HG03175 (cell line): Measurements from ENCODE around the gene TAS2R30.
"Not testable (repeated sequence)": the region's sequence is repeated elsewhere in the genome, so short reads cannot be mapped to it uniquely, and the experiment has no call there.

Source experiments
- ATAC-seq: cut with Tn5 transposase; IDR thresholded peaks from one replicate; pipeline ENCODE4 v1.9.1; 2021; ENCODE audit warnings: mild to moderate bottlenecking, moderate library complexity; ENCODE audit not compliant: unreplicated experiment

TAS2R30 gene

DNA sequence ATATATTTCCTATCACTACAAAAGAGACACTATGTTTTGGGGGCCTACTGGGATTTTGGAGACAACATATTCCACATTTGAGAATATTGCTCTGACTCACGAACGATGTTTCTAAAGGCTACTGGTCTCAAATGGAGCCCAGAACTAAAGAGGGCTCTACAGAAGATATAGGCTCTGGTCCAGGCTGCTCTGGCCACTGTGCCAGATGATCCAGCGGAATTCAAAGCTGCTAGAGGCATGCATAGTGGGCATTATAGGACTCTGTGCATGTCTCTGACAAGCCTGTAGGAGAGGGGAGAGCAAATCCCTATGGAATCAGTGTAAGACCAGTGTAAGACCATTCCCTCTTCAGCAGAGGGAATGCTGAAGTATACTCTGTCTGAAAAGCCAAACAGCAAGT is 4.1 kb downstream of the TAS2R30 start:
- ATAC-seq = no peak

DNA sequence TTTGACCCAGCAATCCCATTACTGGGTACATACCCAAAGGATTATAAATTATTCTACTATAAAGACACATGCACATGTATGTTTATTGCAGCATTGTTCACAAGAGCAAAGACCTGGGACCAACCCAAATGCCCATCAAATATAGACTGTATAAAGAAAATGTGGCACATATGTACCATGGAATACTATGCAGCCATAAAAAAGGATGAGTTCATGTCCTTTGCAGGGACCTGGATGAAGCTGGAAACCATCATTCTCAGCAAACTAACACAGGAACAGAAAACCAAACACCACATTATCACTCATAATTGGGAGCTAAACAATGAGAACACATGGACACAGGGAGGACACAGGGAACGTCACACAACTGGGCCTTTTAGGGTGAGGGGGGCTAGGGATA is 20.3 kb downstream of the TAS2R30 start:
- ATAC-seq = not testable (repeated sequence)

GRCh38 chr12:11111213-11111612 is 23.2 kb downstream of the TAS2R30 start:
- ATAC-seq = not testable (repeated sequence)

DNA sequence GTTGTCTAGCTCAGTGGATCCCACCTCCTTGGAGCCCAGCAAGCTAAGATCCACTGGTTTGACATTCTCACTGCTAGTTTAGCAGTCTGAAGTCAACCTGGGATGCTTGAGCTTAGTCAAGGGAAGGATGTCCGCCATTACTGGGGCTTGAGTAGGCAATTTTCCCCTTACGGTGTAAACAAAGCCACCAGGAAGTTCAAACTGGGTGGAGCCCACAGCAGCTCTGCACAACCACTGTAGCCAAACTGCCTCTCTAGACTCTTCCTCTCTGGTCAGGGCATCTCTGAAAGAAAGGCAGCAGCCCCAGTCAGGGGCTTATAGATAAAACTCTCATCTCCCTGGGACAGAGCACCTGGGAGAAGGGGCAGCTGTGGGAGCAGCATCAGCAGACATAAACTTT is 25.6 kb downstream of the TAS2R30 start:
- ATAC-seq = no peak

DNA sequence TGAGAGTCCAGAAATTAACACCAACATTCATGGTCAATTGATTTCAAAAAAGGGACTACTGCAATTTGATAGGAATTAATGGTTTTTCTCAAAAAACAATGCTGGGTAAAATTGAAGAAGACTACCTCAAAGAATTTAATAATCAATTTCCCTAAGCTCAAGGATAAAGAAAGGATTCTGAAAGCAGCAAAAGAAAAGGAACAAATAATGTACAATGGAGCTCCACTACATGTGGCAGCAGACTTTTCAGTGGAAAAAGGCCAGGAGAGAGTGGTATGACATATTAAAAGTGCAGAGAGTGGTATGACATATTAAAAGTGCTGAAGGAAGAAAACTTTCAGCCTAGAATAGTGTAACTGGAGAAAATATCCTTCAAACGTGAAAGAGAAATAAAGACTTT is 26.7 kb downstream of the TAS2R30 start:
- ATAC-seq = no peak

DNA sequence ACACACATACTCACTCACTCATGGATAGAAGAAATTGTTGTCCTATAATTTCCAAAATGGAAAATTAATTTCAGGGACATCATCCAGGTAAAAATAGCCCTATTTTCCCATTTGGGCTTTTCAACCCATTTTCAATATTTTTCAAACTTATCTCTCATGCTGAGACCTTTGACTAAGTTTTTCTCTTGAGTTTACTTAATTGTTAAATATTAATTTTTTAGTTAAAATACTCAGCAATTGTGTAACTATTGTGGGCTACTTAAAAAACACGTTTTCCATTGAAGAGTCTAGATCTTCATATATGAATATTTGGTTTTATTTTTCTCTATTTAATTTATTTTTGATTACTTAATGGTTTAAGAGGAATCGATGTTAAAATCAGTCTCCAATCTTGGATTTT is 28.2 kb downstream of the TAS2R30 start:
- no peak for ATAC-seq

- ATAC-seq = no peak
Measured at GRCh38 chr12:11105546-11105945, 28.9 kb downstream of the TAS2R30 start.

GRCh38 chr12:11094910-11095309 is 39.5 kb downstream of the TAS2R30 start:
- not testable (repeated sequence) for ATAC-seq

DNA sequence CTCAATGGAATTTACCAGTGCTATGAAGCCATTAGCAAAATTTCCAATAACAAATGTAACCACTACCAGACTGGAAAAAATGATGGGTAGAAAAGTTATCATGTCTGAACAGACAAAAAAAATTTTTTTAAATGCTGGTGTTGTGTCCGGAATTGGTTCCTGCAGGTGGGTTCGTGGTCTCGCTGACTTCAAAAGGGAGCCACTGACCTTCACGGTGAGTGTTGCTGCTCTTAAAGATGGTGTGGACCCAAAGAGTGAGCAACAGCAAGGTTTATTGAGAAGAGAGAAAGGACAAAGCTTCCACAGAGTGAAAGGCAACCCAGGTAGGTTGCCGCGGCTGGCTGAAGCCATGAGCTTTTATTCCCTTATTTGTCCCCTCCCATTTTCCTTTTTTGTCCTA is 42.3 kb downstream of the TAS2R30 start, which contains the start of gene TAS2R43:
TSS of gene TAS2R43 (minus strand) at position 186 of the 400 bp plus-strand sequence. CDS start at position 102, 84 bp downstream.
- no peak for ATAC-seq

DNA sequence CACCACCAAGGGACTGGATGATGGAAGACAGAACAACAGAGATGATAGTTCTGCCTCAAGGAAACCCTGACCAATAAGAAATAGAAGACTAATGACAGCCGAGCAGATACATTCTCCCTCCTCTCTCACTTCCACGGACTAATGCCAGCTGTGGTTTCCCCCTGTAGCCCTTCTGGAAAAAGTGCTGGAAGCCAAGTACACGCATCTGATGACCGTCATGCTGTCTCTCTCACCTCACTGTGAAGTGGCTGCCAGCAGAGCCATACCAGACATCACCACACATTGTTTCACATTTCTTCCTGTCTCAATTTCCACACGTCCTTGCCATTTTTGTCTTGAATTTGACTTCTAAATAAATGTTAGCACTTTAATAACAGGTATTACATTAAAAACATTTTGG is 45.2 kb downstream of the TAS2R30 start:
- no peak for ATAC-seq

DNA sequence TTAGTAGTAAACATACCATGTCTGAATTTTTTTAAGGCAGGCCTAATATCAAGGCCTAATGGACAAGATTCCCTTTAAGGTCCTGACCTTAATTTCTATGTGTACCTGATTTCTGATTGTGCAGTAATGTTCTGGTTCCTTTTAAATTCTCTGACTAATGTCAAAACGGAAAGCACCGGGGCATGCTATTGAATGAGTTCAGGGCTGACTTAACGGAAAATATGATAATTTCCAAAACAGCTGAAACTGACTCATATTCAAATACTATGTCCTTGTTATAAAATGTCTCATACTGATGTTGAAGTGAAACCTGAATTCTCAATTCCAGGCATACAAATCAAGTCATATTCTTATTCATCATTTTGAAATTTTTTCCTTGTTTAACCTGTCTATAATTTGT is 49.0 kb downstream of the TAS2R30 start:
- peak; percentile 58 for ATAC-seq
